Raji (cell line): ENCODE measurements around the gene IRX2.

Source experiments
- POLR2A ChIP-seq: IDR thresholded peaks from 2 replicates; pipeline ENCODE4 v1.6.1; 2011; ENCODE audit warnings: low read depth, low read length, control low read depth; ENCODE audit not compliant: insufficient read depth

IRX2 gene

DNA sequence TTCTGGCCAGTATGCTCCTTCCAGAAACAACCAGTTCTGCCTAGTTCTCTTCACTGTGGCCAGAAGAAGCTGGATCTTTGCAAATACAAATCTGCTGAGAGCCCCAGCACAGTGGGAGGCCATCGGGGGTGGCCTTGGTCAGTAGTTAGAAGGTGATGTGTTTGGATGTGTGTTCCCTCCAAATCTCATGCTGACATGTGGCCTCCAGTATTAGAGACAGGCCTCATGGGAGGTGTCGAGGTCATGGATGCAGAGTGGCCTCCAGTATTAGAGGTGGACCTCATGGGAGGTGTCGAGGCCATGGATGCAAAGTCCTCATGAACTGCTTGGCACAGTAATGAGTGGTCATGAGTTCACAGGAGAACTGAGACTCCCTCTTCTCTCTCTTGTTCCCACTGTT is 7.6 kb upstream of the IRX2 start:
- no peak for TF ChIP-seq POLR2A

DNA sequence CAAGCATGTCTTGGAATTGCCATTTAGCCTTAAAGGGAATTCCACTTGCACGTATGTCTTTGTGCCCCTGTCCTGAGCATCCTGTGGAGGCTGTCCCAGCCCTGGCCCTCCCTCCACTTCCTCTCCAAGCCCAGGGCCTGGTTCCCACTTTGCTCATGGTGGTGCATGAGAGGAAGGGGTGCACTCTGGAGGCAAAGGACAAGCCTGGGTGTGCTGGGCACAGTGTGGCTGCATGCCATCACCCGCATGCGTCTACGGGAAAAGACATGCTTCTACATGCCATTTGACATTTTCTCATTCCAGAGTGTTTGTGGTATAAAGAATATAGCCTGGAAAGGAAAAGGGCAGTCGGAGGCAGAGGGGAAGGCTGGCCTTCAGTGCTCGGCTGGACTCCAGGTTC is 7.2 kb upstream of the IRX2 start:
- no peak for TF ChIP-seq POLR2A

DNA sequence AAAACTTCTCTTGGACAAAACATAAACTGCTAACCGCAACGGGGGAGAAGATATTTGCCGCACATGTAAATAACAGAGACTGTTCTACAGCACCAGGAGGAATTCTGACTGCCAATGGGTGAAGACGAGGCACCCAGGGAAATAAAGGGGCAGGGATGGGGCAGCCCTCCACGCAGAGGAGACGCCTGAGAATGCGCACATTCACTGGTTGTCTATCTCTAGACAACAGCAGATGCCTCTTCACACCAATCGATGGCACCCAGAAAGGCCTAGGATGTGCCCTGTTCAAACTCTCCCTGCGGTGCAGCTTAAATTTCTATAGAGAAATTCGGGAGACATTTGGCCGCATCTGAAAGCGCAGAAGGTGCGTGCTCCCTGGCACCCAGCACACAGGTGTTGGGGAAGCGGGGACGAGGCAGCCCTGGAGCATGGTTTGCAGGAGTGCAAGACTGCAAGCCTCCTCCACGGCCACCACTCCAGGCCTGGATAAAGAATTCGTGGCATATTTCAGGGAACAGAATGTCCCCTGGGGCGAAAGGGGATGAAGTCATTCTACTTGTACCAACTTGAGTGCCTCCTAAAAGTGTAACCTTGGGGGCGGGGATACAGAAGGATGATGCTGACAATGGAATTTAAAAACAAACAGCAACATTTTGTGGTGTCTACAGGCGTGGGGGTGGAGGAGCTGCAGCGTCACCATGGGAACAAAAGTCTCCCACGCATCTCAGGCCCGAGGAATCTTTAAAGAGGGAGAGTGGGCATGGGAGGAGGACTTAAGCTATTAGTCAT is 6.3 kb upstream of the IRX2 start:
- no peak for TF ChIP-seq POLR2A

DNA sequence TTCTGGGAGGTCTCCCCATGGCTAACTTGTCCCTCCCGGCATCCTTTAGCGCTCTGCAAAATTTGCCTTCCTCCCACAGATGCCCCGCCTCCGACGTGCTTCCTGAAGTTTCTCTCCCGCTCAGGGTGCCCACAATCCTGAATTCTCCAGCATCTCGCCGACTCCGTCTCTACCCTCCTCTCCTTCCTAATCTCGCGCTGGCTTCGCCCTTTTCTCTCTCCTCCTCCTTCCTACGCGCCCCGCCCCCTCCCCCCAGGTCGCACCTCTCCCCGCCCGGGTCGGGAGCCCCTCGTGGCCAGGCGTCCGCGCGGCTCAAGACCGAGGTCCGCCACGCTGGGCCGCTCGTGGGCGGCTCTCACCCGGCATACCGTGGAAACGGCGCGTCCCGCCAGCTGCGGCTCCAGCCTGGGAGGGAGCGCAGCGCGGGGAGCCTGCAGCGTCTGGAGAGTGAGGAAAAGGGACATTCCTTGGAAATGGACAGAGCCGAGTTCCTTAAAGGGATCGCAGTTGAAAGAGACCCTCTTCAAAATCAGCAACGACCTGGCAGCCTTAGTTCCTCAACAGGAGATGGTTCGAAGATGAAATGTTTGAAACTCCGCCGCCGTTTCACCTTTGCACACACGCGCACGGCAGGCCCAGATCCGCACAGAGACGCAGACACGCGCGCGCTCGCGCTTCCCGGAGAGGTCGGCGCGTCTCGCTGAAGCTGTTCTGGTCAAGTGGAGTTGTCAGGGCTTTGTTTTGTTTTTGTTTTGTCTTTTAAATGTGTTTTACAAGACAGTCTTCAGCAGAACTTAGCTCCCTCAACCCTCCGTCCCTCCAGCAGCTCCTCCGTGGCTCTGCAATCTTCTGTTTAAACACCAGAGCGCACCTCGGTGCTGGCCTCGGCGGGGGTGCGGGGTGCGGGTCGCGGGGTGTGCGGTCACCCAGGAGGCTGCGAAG is 5.0 kb upstream of the IRX2 start:
- no peak for TF ChIP-seq POLR2A

DNA sequence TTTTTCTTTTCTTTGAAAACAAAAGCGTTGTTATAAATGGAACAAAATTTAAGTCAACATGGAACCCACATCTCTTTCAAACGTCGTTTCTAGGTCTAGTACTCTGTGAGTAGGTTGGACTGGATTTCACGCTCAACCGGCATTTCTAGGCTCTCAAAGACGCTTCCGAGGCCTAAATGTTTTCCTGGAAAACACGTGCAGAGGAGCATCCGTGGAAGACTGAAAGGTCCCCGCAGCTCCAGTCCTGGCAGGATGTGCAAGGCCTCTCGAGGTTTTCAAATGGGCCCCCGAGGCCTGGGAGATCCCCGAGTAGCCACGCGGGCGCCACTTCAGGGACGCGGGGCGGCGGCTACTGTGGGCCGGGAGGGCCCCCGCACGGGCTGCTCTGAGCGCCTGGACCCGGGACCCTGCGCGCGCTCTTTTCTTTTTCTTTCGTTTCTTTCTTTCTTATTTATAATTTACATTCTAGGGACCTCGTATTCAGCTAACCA is 4.2 kb upstream of the IRX2 start:
- TF ChIP-seq POLR2A, result no peak

DNA sequence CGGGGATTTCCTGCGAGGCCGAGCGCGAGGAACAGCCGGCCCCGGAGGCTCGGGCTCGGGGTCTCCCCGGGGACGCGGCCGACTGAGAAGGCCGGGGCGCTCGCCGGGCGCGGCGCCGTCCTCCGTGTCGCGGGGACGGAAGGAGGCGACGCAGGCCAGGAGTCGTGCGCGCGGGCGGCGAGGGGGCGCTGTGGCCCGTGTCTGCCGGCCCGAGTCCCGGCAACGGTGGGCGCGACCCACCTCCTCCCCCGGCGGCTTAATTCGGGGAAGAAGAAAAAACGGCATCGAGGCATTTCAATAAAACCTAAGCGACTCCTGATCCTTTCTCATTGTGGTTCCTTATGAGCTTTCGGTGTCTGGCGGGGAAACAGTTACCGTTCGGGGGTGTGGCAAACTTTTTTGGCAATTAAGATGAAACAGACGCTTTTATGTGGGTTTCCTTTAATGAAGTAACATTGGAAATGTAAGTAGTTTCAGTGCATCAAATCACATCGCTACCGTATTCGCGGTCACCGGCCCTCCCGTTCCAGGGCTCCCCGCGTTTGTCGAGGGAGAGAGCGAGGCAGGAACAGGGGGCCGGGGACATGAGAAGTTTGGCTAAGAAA is 3.7 kb upstream of the IRX2 start:
- no peak for TF ChIP-seq POLR2A

DNA sequence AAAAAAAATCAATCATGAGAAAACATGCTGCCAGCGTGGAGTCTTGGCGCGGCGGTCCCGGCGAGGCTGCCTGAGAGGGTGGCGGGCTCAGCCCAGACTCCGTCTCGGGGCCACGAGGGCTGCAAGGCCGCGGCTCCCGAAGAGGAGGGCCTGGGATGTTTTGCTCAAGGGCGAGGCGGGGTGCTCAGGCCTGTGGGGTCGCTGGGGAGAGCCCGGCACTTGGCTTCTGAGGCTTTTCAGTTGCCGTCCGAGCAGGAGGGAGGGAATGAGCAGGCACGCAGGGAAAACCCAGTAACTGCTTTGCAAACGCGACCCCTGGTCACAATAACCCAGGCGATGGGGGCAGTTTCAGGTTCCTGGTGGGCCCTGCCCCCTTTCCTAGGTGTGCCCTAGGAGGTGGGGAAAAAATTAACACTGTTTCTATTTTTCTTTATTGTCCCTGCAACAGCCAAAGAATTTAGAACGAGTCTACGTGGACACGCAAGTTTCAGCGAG is 3.2 kb upstream of the IRX2 start:
- no peak for TF ChIP-seq POLR2A

DNA sequence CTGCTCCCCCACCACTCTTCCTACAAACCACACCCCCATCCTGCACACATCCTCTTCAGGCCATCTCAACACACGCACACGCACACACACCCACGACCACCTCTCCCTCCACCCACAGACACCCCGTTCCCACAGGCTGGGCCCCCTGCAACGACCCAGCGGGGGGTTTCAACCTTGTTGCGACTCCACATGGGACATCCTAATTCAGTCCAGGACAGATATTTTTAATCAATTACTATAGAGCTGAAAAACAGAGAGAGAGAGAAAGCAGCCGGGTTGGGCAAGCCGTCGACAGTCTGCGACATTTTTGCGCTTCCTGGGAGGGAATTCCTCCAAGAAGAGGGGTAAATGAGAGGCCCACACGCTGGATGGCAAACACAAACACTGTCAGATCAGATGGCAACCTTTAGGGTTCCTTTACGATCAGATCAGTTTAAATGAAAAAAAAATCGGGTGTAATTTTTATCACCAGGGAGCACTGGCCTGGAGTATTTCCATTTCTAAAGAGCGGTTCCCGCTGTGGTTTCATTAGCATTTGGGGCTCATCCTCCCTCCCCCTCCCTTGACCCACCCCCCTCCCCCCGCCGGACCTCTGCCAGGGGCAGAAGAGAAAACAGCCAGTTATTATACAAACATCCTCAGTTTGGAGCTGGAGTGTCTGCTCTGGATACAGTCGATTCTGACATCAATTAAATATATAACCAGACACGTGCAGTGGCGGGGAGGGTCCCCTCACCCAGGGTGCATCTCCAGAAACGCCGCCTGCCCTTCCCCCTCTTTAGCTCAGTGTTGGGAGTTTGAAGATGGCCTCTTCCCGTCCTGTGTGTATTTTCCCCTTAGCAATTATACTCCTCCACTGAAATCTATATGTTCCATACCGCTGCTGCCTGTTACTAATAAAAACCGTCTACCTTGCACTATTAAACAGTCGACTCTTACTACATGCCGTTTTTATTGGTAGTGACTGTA is 2.3 kb upstream of the IRX2 start:
- TF ChIP-seq POLR2A, result no peak

DNA sequence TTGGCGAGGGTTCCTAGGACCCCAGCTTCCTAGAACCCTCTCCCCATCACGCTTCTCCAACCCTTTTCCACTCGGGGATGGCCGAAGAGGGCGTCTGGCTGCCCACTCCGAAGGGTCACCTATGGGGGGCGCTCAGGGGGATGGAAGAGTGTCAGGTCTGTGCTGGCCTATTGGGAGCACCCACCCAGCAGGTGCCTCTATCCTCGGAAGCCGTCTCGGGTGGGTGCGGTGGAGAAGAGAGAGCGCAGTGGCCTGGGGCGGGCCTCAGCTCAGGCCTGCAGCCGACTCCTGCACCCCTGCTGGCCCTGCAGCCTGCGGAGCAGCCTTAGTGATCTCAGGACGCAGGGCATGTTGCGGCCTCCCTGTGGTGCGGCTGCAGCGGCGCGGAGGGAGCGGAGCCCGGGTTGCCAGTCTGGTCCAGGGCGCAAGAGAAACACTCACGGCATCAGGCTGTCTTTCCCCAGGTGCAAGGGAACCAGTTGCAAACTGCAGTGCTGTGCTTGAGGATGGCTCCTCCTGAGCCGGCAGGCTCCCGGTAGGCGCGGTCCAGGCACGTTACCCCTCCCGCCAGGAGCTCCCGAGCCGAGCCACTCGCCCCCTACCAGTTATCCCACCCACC is 1.5 kb upstream of the IRX2 start:
- no peak for TF ChIP-seq POLR2A

DNA sequence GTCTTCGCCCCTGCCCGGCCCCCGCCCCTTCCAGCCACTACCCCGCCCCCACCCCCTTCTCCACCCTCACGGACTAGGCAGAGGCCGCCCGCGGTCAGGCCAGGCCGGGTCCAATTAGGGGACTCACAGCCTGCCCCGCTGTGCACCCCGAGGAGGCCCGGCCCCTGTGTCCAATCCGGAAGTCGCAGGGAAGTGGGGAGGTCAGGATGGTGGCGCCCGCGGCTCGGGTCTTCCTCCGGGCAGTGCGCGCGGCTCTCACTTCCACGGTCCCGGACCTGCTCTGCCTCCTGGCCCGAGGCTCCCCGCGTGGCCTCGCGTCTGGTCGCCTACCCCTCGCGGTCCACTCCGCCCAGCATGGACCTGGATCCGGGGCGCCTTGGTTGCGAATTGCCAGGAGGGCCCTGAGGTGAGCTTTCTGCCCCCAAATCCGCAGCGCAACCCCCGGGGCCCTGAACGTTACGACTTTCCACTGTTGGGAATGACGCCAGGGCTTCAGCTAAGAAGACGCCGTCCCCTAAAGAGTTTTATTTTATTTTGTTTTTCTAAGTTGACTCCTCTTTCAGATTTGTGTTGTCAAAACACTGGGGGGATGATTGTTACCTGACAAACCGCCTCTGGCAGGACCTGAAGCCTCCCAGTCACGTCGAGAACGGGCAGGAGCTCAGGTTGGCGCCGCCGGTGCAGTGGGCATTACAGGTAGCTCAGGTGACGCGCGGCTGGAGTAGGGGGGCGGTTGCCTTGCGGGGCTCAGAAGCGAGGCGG is 763 bp upstream of the IRX2 start:
- TF ChIP-seq POLR2A, result no peak

DNA sequence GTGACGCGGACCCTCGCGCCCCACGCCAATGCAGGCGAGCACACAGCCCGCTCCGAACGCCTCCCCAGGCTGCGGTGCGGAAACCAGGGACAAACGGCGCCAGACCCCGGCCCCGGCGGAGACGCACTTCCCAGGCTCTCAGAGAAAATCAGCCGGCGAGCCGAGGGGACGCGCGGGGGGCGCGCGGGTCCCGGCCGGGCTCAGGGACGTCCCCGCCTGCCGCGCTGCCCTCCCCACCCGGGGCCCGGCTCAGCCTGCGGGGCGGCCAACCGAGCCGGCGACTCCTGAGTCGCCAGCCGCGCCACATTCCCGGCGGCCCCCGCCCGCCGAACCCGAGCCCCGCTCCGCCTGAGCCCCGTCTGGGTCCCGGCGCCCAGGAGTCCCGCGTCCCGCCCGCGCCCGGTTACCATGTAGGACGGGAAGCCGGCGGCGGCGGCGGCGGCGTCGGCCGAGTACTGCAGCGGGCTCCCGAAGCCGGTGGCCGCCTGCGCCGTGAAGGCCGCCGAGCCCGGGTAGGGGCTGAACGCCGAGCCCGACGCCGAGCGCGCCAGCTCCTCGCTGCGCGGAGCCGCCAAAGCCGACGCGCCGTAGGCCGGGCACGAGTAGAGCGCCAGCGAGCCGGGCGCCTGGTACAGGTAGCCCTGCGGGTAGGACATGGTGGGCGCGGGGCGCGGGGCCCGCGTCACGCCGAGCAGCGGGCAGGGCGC is 566 bp downstream of the IRX2 start:
- TF ChIP-seq POLR2A, result no peak

DNA sequence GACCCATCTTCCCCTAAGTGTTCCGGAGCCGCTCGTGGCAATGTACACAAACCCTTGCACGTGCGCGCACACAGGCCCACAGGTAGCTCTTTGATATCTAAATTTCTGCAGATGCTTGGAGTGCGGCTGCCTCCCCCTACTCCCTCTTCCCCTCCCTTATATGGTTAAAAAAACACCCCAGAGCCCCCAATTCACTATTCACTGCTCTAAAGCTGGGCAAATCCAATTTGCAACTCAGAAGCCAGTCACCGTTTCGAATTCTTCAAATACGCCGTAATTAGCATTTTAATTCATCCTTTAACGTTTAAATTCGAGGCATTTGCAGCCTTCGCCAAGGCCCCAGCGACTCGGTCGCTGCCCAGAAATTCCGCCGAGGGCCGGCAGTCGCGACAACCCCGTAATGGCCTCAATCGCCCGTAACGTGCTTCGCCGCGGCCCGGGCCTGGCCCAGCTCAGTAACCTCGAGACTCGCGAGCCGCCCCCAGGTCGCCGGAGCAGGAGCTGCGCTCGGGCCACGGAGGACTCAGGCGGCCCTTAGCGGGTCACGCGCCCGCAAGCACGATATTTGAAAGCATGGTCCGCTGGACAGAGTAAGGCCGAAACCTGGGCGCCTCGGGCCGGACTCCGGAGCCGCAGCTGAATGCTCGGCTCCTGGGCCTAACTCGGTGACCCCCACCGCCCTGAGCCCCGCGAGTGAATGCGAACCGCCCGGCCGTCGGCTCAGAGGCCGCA is 1.3 kb downstream of the IRX2 start:
- no peak for TF ChIP-seq POLR2A
